CD4-positive, alpha-beta T cell (primary cell): ENCODE data around the gene METAP1D. TPM values are rescaled to one million over a fixed set of nuclear protein-coding genes. Genes with fewer than 3 reads are reported as not detected.

Source experiments
- ATAC-seq: fragments of 200-7000 bp; cut with Tn5 transposase; one replicate; pipeline ENCODE4 v1.10.0; 2022; ENCODE audit warnings: mild to moderate bottlenecking; ENCODE audit not compliant: poor library complexity
- CTCF ChIA-PET: fragments of 350-600 bp; sonication (Branson Sonifier 250); formaldehyde crosslinking; loops from one replicate; lab custom pipeline; 2021; ENCODE audit warnings: antibody characterized with exemption, inconsistent platforms; lab: Charles Lee
- POLR2A ChIA-PET: fragments of 350-600 bp; sonication (Branson Sonifier 250); formaldehyde crosslinking; loops from one replicate; lab custom pipeline; 2021; ENCODE audit warnings: antibody characterized with exemption, inconsistent platforms; lab: Charles Lee
- DNase-seq, 14 experiments: peaks; one replicate each; pipeline ENCODE4 v3.0.0-alpha.2; 2013 to 2020; ENCODE audit warnings: mixed read lengths in 2 of 14
- H3K27ac ChIP-seq, 2 donors: one replicate each; pipeline versions ENCODE4 v1.5.1 to v1.7.0; 2013; ENCODE audit warnings: low read length in 2 of 2, low read depth in 1 of 2, mild to moderate bottlenecking in 1 of 2
- H3K27me3 ChIP-seq, 2 experiments: 1 replicate in 1 of 2; 2 replicates in 1 of 2; pipeline versions ENCODE4 v1.6.1 to v1.7.0; 2013; ENCODE audit warnings: low read length in 2 of 2, control low read depth in 1 of 2, mild to moderate bottlenecking in 1 of 2, moderate library complexity in 1 of 2; ENCODE audit not compliant: insufficient read depth in 2 of 2, control insufficient read depth in 1 of 2
- H3K36me3 ChIP-seq: one replicate; pipeline ENCODE4 v1.6.1; 2013; ENCODE audit warnings: low read length, control low read depth; ENCODE audit not compliant: insufficient read depth
- H3K4me1 ChIP-seq: one replicate; pipeline ENCODE4 v1.6.1; 2013; ENCODE audit warnings: low read length, control low read depth; ENCODE audit not compliant: insufficient read depth
- H3K4me3 ChIP-seq: one replicate; pipeline ENCODE4 v1.5.1; 2013; ENCODE audit warnings: mild to moderate bottlenecking, low read length, moderate library complexity
- H3K9me3 ChIP-seq, 2 experiments: 1 replicate in 1 of 2; 2 replicates in 1 of 2; pipeline versions ENCODE4 v1.6.1 to v1.7.0; 2013; ENCODE audit warnings: low read length in 2 of 2, mild to moderate bottlenecking in 2 of 2, control low read depth in 1 of 2, moderate library complexity in 1 of 2; ENCODE audit not compliant: control insufficient read depth in 1 of 2, insufficient read depth in 1 of 2
- H3K27ac Mint-ChIP-seq: one replicate; pipeline ENCODE4 v1.8.0; 2020; ENCODE audit warnings: mixed read lengths
- H3K27me3 Mint-ChIP-seq: one replicate; pipeline ENCODE4 v1.8.0; 2021; ENCODE audit warnings: mixed read lengths
- H3K36me3 Mint-ChIP-seq: one replicate; pipeline ENCODE4 v1.8.0; 2021; ENCODE audit warnings: low read depth, mixed read lengths
- H3K4me1 Mint-ChIP-seq: one replicate; pipeline ENCODE4 v1.8.0; 2021; ENCODE audit warnings: low read depth, mixed read lengths
- H3K4me3 Mint-ChIP-seq: one replicate; pipeline ENCODE4 v1.8.0; 2020; ENCODE audit warnings: mild to moderate bottlenecking, mixed read lengths
- H3K9me3 Mint-ChIP-seq: one replicate; pipeline ENCODE4 v1.8.0; 2020; ENCODE audit warnings: mixed read lengths
- intact Hi-C, 2 experiments: fragments of 100-400 bp; cut with DNase I in 1 of 2; cut with micrococcal nuclease in 1 of 2; formaldehyde crosslinking; loops; one replicate each; pipeline versions ENCODE4 v1.15.1 to v1.9.0; 2023 to 2025; cut with DNase I, micrococcal nuclease
- total RNA-seq, 174 experiments: library from RNA in 2 of 174; stranded (reverse) in 2 of 174; gene quantifications; one replicate each; pipeline ENCODE4 v1.2.3 and lab custom pipeline; 2021 to 2026
- TF ChIP-seq, protein P1 (sequence below): fragments of 200-600 bp; IDR thresholded peaks from one replicate; pipeline ENCODE4 v1.8.0; 2022; ENCODE audit warnings: antibody characterized with exemption, mild to moderate bottlenecking

The METAP1D gene
- total RNA-seq, 2 experiments from 2014 or later = 7.2 to 7.9 TPM

DNA sequence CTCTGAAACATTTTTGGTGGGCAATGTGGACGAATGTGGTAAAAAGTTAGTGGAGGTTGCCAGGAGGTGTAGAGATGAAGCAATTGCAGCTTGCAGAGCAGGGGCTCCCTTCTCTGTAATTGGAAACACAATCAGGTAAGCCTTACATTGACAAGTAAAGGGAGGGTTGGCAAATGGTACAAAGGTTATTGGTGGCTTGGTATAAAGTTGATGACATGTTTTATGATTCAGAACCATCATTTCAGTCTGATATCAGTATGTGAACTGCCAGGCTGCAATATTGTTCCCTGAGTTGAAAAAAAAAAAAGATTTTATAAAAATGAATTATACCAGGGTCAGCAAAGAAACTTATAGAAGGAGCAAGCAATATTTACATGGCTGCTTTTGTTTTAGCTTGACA lies 71.2 kb downstream of the METAP1D start:
- POLR2A ChIA-PET = no interaction called here
- Histone ChIP-seq H3K4me1 (no peaks in the 10 kb centered on the region), H3K4me3 (no peak overlapping the region), H3K9me3 (no peaks in the 10 kb centered on the region), H3K36me3 (no peaks in the 10 kb centered on the region), H3K27ac (no peak overlapping the region), H3K27me3 (peaks cover 3 to 7% of the 10 kb centered on the region in 2 experiments)
- TF ChIP-seq, protein P1, sequence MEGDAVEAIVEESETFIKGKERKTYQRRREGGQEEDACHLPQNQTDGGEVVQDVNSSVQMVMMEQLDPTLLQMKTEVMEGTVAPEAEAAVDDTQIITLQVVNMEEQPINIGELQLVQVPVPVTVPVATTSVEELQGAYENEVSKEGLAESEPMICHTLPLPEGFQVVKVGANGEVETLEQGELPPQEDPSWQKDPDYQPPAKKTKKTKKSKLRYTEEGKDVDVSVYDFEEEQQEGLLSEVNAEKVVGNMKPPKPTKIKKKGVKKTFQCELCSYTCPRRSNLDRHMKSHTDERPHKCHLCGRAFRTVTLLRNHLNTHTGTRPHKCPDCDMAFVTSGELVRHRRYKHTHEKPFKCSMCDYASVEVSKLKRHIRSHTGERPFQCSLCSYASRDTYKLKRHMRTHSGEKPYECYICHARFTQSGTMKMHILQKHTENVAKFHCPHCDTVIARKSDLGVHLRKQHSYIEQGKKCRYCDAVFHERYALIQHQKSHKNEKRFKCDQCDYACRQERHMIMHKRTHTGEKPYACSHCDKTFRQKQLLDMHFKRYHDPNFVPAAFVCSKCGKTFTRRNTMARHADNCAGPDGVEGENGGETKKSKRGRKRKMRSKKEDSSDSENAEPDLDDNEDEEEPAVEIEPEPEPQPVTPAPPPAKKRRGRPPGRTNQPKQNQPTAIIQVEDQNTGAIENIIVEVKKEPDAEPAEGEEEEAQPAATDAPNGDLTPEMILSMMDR = no peak
- H3K27me3 Mint-ChIP-seq = peaks cover 36% of the 10 kb centered on the region
- intact Hi-C loops = loop anchor here in 1 of 2 experiments (10.0 kb wide), 1 partner anchor 66 kb away; no protein-coding TSS in a partner anchor
- ATAC-seq = no peak
- no peak overlapping the region for H3K27ac Mint-ChIP-seq
- no peaks in the 10 kb centered on the region for H3K9me3 Mint-ChIP-seq
- CTCF ChIA-PET = no interaction called here
- peaks cover 21% of the 10 kb centered on the region for H3K36me3 Mint-ChIP-seq
- H3K4me3 Mint-ChIP-seq = no peak overlapping the region
- DNase-seq = no peak
- H3K4me1 Mint-ChIP-seq = no peaks in the 10 kb centered on the region

DNA sequence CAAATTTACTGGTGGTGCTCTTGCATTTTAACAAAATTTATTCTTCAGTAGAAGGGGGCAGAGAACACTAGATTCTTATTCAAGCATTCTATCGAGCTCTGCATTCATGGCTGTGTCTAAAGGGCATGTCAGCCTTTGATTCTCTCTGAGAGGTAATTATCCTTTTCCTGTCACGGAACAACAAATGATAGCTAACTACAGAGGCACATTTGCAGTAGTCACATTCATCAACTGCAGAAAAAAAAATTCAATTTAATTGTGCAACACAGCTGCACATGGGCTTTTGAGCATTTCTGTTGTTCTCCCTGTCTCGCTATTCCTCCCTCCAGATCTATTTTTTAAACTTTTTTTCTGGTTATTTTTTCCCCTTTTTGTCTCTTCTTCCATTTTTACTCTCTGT lies 72.5 kb downstream of the METAP1D start:
- Mint-ChIP-seq H3K4me1 (no peaks in the 10 kb centered on the region), H3K36me3 (peaks cover 12% of the 10 kb centered on the region), H3K9me3 (no peaks in the 10 kb centered on the region), H3K27me3 (peaks cover 45% of the 10 kb centered on the region), H3K27ac (no peak overlapping the region), H3K4me3 (no peak overlapping the region)
- H3K27me3 ChIP-seq = peaks cover 3 to 7% of the 10 kb centered on the region in 2 experiments
- ChIA-PET CTCF (interaction anchor here (1.4 kb wide), 1 partner anchor 14 kb away, joined by 3 read pairs; no protein-coding TSS in a partner anchor), POLR2A (no interaction called here)
- ATAC-seq (no peak), DNase-seq (no peak)
- intact Hi-C loops = loop anchor here in 1 of 2 experiments (10.0 kb wide), 1 partner anchor 68 kb away; no protein-coding TSS in a partner anchor
- no peaks in the 10 kb centered on the region for H3K4me1 ChIP-seq
- no peak overlapping the region for H3K27ac ChIP-seq
- H3K36me3 ChIP-seq = no peaks in the 10 kb centered on the region
- H3K4me3 ChIP-seq = no peak overlapping the region
- no peaks in the 10 kb centered on the region for H3K9me3 ChIP-seq
- TF ChIP-seq, protein P1 = no peak

DNA sequence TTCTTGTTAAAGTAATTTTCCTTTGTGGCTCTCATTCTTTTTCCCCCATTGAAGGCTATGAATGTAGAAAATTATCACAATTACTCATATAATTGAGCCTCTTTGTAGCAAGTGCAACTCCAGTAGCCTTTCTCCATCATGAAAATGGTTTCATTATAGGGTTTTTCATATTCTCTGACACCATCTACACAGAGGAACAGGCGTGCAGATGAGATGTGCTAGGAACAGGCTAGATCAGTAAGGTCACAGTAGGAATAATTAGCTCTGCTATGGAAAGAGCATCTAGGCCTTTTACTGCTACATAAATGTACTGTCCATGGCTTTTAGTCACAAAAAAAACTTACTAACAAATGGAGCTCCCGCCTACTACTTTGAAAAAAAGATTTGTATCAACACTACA lies 73.0 kb downstream of the METAP1D start:
- TF ChIP-seq, protein P1 = no peak
- Histone ChIP-seq H3K4me3 (no peak overlapping the region), H3K36me3 (no peaks in the 10 kb centered on the region), H3K9me3 (no peaks in the 10 kb centered on the region), H3K4me1 (no peaks in the 10 kb centered on the region), H3K27me3 (peaks cover 3 to 7% of the 10 kb centered on the region in 2 experiments), H3K27ac (no peak overlapping the region)
- peaks cover 12% of the 10 kb centered on the region for H3K36me3 Mint-ChIP-seq
- intact Hi-C loops = loop anchor here in 1 of 2 experiments (10.0 kb wide), 1 partner anchor 68 kb away; no protein-coding TSS in a partner anchor
- H3K9me3 Mint-ChIP-seq = no peaks in the 10 kb centered on the region
- ATAC-seq (no peak), DNase-seq (no peak)
- peaks cover 45% of the 10 kb centered on the region for H3K27me3 Mint-ChIP-seq
- H3K4me1 Mint-ChIP-seq = no peaks in the 10 kb centered on the region
- CTCF ChIA-PET = interaction anchor here (1.4 kb wide), 2 partner anchors 14 to 395 kb away, joined by 3 read pairs; no protein-coding TSS in a partner anchor
- no peak overlapping the region for H3K4me3 Mint-ChIP-seq
- no peak overlapping the region for H3K27ac Mint-ChIP-seq
- POLR2A ChIA-PET = no interaction called here
